Sigmoid colon (tissue), 4 donors: Measurements from ENCODE around the gene CNDP1.

ENCODE experiments used
- POLR2A ChIP-seq, 2 donors: fragments of 450-650 bp; IDR thresholded peaks; one replicate each; pipeline ENCODE4 v1.6.1; 2016; ENCODE audit warnings: antibody characterized with exemption in 2 of 2, mild to moderate bottlenecking in 2 of 2, moderate library complexity in 2 of 2
- POLR2AphosphoS5 ChIP-seq, 4 donors: sonication (generic); formaldehyde crosslinking; IDR thresholded peaks; one replicate each; pipeline ENCODE4 v1.6.1; 2017; ENCODE audit warnings: antibody characterized with exemption in 4 of 4
- TF ChIP-seq, protein P1 (sequence below), 4 experiments: fragments of 450-650 bp in 3 of 4; fragments of 200-600 bp in 1 of 4; IDR thresholded peaks; one replicate each; pipeline ENCODE4 v1.5.1; 2016 to 2019; ENCODE audit warnings: antibody characterized with exemption in 4 of 4, mild to moderate bottlenecking in 3 of 4, moderate library complexity in 2 of 4

DNA sequence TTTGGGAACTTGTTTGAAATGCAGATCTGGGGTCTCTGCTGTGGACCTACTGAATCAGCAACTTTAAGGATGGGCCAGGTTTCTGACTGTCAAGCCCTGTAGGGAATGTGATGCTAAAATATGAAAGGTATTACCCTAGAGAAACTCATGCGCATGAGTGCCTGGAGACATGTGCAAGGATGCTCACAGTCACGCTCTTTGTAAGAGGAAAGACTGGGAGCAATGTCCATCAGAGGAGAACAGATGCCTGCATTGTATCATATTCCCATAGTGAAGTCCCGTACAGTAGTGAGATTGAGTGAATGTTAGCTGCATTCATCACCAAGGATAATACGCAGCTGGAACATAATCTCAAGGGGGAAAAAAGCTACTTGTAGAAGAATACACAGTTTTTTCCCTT is 77.5 kb downstream of the CNDP1 start:
- TF ChIP-seq, protein P1, sequence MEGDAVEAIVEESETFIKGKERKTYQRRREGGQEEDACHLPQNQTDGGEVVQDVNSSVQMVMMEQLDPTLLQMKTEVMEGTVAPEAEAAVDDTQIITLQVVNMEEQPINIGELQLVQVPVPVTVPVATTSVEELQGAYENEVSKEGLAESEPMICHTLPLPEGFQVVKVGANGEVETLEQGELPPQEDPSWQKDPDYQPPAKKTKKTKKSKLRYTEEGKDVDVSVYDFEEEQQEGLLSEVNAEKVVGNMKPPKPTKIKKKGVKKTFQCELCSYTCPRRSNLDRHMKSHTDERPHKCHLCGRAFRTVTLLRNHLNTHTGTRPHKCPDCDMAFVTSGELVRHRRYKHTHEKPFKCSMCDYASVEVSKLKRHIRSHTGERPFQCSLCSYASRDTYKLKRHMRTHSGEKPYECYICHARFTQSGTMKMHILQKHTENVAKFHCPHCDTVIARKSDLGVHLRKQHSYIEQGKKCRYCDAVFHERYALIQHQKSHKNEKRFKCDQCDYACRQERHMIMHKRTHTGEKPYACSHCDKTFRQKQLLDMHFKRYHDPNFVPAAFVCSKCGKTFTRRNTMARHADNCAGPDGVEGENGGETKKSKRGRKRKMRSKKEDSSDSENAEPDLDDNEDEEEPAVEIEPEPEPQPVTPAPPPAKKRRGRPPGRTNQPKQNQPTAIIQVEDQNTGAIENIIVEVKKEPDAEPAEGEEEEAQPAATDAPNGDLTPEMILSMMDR (IDR thresholded peaks at IDR 0.05) = no peak
- TF ChIP-seq POLR2AphosphoS5 (IDR thresholded peaks at IDR 0.05) (no peak), POLR2A (IDR thresholded peaks at IDR 0.05) (no peak)
